DMS53 treated with DMSO at 0.1 percent for 48 hours (cell line): ENCODE data around the gene MSI2.

Source experiments
- DNase-seq: peaks from one replicate; lab custom pipeline; 2025; ENCODE audit not compliant: unreplicated experiment; lab: John Stamatoyannopoulos, UW

Gene MSI2

DNA sequence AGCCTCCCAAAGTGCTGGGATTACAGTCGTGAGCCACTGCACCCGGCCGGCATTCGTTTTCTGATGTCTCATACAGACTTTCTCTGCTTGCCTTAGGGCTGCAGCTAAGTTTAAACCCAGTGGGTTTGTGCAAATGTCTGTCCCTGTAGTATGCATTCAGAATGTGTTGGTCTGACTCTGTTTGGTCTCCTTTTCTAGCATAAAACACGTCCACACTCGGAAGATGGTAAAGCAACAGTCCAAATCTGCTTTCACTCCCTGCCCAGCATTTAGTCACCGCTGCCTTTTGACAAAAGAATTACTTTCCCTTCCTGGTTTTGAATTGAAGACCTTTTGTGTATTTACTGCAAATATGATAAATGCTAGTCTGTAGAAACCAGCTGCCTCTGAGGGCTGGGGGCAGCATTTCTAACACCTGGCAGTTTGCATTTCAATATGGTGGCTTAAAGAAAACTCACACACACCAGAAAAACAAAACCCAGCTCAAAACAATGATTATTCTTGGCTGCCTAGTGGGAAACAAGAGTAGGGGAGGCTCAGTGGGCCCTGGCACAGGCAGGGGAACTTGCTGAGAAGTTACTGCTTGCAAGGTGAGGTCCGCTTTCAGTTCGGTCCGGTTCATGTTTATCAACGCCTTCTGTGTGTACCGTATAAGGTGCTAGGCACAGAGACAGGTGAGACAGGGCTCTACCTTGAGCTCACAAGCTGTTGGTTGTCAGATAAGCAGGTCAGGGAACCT lies 56.9 kb downstream of the MSI2 start:
- DNase-seq: no peak

DNA sequence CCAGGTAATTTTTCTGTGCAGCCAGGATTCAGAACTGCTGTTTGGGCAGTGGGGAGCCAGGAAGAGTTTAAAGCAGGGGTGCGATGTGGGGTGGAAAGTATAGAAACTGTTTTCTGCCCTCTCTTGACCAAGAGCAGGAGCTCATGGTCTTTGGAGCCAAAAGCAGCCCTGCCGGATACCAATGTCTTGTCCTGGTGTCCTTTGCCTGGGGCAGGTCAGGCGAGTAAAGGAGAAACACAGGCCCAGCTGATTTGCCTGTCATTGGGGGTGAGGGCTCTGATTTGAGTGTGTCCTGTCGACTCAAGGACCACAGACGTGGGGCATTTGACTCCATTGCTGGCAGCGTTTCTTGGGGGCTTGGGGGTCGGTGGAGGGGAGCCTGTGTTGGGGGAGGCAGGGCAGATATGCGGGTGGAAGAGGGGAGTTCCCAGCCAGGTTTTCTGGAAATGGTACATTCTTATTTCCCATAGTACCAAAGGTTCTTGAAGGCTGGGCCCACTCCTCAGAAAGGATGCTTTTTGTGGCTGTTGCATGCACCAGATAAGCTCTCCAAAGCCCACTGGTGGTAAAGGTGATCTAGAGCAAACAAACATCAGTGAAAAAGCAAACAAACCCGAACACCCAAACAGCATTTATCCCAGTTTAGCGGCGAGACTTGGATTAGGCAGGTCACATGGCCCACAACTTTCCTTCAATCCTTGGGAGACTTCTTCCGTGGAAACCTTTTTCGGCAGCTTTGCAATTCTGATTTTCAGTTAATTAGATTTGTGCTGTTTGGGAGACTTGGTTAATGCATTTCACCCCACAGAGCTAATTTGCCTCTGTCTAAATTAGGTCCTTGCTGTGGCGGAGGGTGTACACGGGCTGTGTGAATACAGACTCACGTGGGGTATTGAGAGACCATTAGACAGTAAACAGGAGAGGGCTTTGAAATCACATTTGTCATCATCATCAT lies 59.0 kb downstream of the MSI2 start:
- DNase-seq: no peak

DNA sequence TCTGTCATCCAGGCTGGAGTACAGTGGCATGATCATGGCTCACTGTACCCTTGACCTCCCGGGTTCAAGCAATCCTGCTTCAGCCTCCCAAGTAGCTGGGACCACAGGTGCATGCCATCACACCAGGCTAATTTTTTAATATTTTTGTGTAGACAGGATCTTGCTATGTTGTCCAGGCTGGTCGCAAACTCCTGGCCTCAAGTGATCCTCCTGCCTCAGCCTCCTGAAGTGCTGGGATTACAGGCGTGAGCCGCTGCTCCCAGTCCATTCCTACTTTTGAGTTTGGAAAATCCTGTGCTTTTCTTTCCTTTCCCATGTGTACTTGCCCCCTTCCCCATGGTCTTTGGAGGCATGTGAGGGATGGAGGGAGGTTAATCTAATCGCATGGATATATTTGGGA lies 60.0 kb downstream of the MSI2 start:
- no peak for DNase-seq

DNA sequence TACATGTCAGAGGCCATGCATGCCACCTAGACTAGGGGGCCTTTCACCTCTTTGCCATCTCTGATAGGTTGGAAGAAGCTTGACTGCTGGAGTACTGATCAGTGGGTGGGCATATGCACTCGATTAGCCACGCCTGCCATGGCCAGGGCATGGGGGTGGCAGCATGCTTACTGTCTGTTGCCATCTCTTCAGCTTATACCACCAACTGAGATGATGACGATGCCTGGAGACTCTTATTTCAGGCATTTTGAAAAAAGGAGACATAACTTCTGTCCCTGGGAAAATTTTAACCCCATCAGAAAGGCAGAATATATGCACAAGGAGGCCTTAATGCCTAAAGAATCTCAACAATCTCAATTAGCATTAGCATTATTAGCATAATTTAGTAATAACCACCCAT lies 60.8 kb downstream of the MSI2 start:
- DNase-seq: no peak

DNA sequence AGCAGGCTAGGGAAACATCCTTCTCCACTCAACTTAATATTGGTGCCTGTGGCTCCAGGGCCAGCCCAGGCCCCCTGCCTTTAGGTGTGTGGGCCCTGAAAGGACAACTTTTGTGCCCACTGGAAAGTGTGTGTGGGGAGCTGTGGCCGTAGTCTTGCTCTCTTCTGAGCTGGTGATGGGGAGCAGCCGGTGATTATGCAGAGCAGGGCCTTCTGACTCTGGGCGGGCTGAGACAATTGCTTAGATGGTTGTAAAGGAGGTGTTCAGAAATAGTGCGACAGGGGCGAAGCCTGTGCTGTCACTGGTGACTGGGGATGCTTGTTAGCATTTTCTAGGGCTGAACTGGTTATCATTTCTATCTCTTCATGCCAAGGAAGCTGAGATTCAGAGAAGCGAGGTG lies 62.6 kb downstream of the MSI2 start:
- DNase-seq: no peak

DNA sequence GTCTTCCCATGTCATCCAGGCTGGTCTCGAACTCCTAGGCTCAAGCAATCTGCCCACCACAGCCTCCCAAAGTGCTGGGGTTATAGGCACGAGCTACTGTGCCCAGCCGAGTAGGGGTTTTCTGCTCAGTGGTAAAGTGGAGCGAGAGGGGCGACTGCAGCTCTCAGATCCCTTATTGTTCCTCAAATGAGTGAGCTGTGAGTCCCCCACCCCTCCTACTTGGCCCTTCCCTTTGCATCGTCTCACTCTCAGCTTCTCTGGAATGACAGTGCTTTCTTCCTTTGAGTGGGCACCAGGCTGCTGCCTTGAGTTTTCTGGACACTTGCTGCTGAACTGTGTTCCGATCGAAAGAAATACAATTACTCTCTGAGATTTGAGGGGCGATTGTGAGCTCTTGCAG lies 63.5 kb downstream of the MSI2 start:
- no peak for DNase-seq

DNA sequence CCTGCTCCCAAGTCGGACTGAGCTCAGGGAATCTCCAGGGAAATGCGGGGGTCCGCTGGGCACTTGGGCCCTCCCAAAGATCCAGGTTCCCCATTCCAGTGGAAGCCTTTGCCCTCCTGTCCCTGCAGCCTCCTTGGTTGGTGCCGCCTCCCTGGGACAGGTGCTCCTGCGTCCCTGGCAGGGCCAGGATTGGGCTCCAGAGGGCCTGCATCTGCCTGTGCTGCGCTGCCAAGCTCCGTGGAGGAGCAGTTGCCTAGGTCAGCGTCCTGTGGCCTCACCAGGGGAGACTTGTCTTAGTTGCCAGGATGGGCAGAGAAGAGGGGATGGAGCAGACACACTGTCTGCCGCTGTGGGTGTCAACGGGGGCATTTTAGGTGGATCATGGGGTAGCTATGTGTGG lies 67.1 kb downstream of the MSI2 start:
- no peak for DNase-seq

DNA sequence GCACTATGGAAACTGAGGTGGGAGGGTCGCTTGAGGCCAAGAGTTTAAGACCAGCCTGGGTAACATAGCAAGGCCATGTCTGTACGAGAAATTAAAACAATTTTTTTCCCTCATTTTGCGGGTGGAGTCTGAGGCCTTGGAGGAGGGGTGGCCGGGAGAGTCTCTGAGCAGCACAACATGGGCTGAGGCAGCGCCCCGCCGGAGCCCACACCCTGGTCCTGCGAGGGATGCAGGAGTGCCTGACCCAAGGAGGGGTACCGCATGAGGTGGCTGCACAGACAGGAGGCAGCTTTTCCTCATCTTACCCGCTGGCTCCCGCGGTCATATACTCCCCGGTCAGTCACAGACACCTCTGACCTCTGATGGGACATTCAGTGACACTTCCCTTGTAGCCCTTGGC lies 67.7 kb downstream of the MSI2 start:
- DNase-seq: no peak

DNA sequence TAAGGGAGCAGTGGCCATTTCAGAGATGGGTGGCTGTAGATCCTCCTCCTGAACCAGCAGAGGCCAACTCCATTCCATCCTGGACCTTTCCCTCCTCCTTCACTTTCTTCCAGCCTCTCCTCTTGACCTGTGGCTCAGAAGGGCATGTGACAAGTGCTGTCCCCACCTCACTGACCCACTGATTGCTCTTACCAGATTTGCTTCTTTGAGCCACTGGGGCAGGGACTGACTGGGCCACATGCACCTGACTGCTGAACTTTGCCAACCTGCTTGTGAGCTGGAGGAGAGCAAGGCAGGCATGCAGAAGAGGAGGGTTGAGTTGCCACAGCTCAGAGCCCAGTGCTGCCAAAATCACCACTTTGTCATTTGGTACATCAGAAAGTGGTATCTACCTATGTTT lies 68.3 kb downstream of the MSI2 start:
- DNase-seq: no peak

DNA sequence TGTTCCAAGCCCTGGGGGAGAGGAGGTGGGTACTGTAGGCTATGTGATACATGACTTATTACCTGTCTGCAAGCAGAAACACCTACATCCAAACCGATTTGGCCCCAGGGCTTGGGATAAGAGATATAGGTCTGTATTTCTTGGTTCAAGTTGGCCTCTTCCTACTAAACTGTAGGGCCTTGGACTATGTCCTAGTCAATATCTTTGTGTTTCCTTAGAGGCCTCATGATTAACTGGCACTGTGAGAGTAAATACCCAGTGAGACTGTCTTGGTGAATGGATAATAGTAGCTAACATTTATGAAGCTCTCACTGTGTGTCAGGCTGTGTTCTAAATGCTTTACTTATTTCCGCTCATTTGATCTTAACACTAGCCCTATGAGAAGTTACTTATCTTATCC lies 70.0 kb downstream of the MSI2 start:
- DNase-seq: no peak

DNA sequence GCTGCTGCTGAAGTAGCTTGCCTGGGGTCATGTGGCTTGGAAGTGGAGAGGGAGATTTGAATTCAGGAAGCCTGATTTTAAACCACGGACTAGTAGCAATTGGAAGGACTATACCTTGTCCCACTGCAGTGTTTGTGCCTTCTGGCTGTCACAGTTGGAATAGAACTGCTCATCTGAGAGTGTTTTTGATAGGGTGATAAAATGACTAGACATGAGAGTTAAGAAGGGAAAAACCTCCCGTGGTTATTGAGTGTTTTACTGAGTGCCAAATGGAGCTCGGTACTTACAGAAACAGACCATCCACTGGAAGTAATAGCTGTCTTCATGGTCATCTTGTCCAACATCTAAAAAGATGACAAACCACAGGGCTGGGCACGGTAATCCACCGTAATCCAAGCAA lies 70.4 kb downstream of the MSI2 start:
- no peak for DNase-seq

DNA sequence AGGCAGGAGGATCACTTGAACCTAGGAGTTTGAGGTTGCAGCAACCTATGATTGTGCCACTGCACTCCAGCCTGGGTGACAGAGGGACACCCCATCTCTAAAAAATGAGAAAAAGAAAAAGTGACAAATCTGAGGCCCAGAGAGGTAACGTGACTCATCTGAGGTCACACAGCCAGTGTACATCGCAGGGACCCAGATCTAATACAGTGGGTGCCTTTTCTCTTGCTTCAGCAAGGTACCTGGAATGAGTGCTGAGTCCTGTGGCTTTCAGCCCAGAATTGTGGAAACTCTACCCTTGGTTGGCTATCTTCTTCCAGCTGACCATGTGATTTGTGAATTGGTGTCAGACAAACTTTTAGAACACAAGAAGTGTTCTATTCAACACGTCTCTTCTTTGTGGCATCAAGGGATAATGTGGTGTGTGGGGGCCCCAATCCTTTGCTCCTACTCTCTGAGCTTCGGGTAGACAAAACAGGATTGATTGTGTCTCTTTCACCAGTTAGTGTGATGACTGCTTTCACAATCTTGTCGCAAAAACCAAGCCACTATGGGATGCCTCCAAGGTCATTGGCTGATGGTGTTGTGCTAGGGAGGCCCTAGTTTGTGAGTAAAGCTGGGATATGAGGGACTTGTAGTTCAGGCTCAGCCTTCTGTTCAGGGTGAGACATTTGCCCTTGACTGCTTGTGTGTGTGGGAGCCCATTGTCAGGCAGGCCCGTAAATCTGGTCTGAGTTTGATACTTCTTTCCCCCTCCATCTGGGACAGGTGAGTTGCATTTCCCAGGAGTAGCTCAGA lies 71.0 kb downstream of the MSI2 start:
- no peak for DNase-seq

DNA sequence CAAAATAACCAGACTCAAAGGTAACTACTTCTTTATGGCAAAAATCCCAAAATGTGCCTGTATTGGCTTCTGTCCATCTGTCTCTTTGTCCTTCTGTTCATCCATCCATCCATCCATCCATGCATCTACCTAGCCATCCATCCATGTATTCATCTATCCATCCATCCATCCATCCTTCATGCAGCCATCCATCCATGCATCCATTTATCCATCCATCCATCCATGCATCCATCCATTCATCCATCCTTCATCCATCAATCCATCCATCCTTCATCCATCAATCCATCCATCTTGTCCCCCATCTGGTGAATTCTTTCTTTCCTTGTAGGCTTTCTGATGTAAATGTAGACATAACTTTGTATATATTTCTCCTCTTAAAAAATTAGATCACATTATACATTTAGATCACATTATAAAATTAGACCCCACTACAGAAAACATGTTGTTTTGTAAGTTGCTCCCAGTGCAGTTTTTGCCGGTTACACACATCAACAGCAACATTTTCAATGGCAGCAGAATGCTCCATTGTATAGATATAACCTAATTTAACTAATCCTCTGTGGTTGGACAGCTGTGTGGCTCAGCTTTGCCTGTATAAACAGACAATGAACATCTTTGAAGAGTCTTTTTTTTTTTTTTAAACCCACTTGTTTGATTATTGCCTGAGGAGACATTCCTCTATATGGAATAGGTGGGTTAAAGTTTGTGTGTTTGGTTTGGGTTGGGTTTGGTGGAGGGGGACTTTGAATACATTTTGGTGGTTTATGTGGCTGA lies 72.0 kb downstream of the MSI2 start:
- no peak for DNase-seq

DNA sequence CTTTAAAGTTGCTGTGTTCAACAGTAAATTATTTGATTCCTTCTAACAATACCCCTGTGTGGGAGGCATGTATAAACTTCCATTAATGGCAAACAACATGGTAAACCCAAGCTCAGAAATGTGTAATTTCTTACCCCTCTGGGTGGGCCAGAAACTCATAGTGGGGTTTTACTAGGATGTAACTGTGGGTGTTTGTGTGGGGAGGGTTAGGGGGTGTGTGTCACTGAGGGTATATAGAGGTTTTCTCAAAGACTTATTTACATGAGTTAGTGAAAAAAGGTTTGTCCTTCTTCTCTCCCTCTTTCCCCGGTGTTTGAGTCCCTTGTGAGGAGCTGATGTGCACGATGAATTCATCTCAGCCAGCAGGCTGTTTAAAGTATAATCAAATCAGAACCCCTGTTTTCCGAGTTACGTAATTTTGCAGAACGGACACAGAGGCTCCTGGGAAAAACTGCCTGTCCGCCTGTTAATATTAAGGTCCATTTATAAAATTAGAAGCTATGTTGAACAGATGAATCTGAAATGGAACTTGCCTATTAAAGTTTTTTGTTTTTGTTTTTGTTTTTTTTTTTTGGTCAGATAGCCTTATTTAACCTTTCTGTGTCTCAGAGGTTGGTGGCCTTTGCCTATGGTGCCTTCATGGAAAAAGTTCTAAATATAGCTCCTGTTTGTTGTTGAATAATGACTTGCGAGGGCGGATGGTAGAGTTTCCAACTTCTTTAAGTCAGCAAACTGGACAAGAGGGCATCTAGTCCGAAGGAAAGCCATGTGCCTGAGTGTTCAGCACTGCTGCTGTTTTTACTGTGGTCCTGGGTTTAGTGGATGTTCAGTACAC lies 73.3 kb downstream of the MSI2 start:
- no peak for DNase-seq

DNA sequence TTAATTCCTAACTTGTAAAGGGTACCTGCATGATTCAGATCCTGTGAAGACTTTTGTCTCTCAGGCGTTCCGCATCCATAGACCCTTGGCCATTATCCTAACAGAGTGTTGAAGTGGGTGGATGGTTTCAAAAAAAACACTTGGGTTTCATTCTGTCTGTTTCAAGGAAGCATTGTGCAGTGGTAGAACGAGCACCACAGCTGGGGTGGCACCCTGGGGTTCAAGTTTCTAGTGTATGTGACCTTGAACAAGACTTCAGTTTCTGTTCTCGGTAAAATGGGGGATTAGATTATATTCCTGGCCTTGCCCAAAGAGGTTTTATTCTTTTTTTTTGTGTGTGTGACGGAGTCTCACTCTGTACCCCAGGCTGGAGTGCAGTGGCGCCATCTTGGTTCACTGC lies 74.3 kb downstream of the MSI2 start:
- DNase-seq: no peak

DNA sequence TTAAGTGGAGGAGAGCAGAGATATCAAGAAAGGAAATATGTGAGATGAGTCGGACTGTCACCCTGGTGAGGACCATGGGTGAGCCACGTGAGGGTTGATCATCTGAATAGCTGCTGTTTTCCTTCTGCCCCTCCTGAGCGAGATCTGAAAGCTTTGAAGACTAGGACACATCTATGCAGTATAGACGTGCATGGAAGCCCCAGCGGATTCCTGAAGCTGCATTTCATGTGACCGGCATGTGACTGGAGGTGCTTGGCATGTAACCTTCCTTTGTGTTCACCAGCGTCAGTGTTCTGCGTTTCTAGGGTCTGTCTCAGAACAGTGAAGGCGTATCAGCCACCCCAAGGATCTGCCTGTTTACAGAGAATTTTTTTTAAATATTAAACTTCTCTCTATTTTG lies 75.1 kb downstream of the MSI2 start:
- DNase-seq: no peak

DNA sequence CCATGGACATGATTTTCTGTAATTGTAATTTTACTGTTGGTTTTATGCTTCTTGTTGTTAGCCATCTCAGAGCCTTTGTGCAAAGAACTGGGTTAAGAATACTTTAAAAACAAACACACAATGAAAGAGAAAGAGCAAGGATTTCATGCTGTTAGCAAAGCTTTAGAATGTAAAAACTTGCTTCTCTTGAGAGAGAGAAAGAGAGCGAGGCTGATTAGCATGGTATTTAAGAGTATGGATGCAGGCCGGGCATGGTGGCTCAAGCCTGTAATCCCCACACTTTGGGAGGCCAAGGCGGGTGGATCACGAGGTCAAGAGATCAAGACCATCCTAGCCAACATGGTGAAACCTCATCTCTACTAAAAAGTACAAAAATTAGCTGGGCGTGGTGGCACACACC lies 76.2 kb downstream of the MSI2 start:
- DNase-seq: no peak

DNA sequence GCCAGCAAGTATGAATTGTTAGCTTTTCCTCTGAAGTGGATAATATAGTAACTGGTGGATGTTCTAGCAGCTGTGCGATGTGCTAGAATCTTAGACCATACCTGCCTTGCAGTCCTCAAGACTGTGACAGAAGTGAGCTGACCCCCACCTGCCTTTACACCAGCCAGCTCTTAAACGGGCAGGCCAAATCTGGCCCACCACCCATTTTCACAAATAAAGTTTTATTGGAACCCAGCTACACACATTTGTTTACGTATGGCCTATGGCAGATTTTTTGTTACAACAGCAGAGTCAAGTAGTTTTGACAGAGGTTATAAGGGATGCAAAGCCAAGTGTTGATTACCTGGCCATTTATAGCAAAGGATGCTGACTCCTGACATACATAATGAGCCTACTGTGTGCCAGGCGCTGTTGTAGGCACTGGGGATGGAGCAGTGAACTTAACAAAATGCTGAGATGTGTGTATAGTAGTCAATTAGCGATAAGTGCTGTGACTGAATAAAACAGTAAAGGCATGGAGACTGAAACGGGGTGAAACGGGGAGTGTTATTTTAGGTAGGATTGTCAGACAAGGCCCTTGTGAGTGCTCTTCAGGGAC lies 79.0 kb downstream of the MSI2 start:
- DNase-seq: no peak

DNA sequence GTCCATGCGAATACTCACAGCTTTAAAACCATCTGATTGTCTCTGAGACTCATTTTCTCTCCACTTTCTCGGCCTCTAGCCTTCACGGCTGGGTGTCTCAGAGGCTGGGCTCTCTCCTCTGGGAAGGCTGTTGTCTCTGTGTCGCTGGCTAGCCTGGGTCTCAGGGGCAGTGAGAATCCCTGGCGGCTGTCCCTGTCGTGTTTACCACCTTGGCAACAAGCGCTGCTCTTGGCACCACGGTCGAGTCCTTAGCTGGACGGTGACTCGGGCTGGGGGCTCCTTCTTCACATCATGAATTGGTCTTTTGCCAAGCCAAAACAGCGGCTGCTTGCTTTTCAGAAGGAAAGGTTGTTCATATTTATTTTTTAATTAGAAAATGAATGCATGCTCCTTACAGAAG lies 81.1 kb downstream of the MSI2 start:
- no peak for DNase-seq
